GM12873 (cell line): ENCODE data around the gene ITCH.

Experiments
- CTCF ChIP-seq: IDR thresholded peaks from 2 replicates; pipeline ENCODE4 v1.5.1; 2012; ENCODE audit warnings: low read depth, mild to moderate bottlenecking, moderate library complexity, low read length, control low read depth; ENCODE audit not compliant: insufficient read depth; ENCODE audit errors: missing control alignments

ITCH gene

GRCh38 chr20:34415079-34415478, 52.0 kb downstream of the ITCH start:
- TF ChIP-seq CTCF = no peak

GRCh38 chr20:34420146-34420545, 57.1 kb downstream of the ITCH start:
- TF ChIP-seq CTCF = no peak

- no peak for TF ChIP-seq CTCF
Measured at GRCh38 chr20:34420975-34421374, 57.9 kb downstream of the ITCH start.

GRCh38 chr20:34421766-34422466, 58.8 kb downstream of the ITCH start:
- no peak for TF ChIP-seq CTCF

- no peak for TF ChIP-seq CTCF
Measured at GRCh38 chr20:34426026-34426425, 63.0 kb downstream of the ITCH start.

- TF ChIP-seq CTCF = no peak
Measured at GRCh38 chr20:34427331-34427730, 64.3 kb downstream of the ITCH start.

- no peak for TF ChIP-seq CTCF
Measured at GRCh38 chr20:34427784-34428183, 64.7 kb downstream of the ITCH start.

- TF ChIP-seq CTCF = no peak
Measured at GRCh38 chr20:34431168-34431567, 68.1 kb downstream of the ITCH start.
